Activated CD8-positive, alpha-beta memory T cell treated with anti-CD3 and anti-CD28 coated beads for 36 hours (primary cell): Measurements from ENCODE around the gene ITCH. TPM values are rescaled to one million over a fixed set of nuclear protein-coding genes. Genes with fewer than 3 reads are reported as not detected.
"Not testable (repeated sequence)": the region's sequence is repeated elsewhere in the genome, so short reads cannot be mapped to it uniquely, and the experiment has no call there.

ENCODE experiments used
- CTCF ChIA-PET: fragments of 350-600 bp; sonication (Branson Sonifier 250); formaldehyde crosslinking; loops from one replicate; lab custom pipeline; 2021; ENCODE audit warnings: antibody characterized with exemption; lab: Charles Lee
- POLR2A ChIA-PET: fragments of 350-600 bp; sonication (Branson Sonifier 250); formaldehyde crosslinking; loops from one replicate; lab custom pipeline; 2021; ENCODE audit warnings: antibody characterized with exemption; lab: Charles Lee
- total RNA-seq, 2 experiments: library from RNA; stranded (reverse); gene quantifications; one replicate each; pipeline ENCODE4 v1.2.3, GENCODE V29; 2021

Gene ITCH
- total RNA-seq, 2 experiments from 2014 or later, result 44.1 to 44.8 TPM

DNA sequence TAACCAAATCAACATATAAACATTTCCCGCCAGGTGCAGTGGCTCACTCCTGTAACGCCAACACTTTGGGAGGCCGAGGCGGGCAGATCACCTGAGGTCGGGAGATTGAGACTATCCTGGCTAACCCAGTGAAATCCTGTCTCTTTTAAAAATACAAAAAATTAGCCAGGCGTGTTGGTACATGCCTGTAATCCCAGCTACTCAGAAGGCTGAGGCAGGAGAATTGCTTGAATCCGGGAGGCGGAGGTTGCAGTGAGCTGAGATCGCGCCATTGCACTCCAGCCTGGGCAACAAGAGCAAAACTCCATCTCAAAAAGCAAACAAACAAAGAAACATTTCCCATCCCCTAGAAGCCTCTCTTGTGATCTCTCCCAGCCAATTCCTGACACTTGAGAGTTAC is 22.3 kb upstream of the ITCH start:
- POLR2A ChIA-PET, result not testable (repeated sequence)
- CTCF ChIA-PET, result interaction anchor here (0.6 kb wide), 1 partner anchor 16 kb away, joined by 3 read pairs; no protein-coding TSS in a partner anchor

DNA sequence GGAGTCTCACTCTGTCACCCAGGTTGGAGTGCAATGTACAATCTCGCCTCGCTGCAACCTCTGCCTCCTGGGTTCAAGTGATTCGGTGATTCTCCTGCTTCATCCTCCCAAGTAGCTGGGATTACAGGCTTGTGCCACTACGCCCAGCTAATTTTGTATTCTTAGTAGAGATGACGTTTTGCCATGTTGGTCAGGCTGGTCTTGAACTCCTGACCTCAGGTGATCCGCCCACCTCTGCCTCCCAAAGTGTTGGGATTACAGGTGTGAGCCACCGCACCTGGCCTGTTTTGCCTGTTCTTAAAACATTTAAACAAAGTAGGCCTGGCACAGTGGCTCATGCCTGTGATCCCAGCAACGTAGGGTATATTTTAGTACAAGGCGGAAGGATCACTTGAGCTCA is 21.9 kb upstream of the ITCH start:
- CTCF ChIA-PET, result interaction anchor here (0.6 to 0.7 kb wide), 2 partner anchors 16 to 182 kb away, joined by 3 to 4 read pairs; no protein-coding TSS in a partner anchor

GRCh38 chr20:34343458-34344211 is 19.4 kb upstream of the ITCH start:
- ChIA-PET POLR2A (no interaction called here), CTCF (interaction anchor here (0.7 kb wide), 1 partner anchor 84 kb away, joined by 4 read pairs; no protein-coding TSS in a partner anchor)

More for the DNA sequence above, 21.9 kb upstream of the ITCH start:
- POLR2A ChIA-PET, result not testable (repeated sequence)

DNA sequence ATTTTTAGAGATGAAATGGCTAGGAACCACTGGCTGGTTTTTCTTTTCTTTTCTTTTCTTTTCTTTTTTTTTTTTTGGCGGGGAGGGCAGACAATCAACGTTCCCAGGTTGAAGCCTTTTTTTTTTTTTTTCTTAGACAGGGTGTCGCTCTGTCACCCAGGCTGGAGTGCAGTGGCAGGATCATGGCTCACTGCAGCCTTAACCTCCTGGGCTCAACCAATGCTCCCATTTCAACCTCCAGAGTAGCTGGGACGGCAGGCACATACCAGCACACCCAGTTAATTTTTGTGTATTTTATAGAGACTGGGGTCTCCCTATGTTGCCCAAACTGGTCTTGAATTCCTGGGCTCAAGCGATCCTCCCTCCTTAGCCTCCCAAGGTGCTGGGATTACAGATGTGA is 18.8 kb upstream of the ITCH start:
- POLR2A ChIA-PET, result interaction anchor here (0.6 kb wide), 1 partner anchor 124 kb away, joined by 3 read pairs; no protein-coding TSS in a partner anchor

DNA sequence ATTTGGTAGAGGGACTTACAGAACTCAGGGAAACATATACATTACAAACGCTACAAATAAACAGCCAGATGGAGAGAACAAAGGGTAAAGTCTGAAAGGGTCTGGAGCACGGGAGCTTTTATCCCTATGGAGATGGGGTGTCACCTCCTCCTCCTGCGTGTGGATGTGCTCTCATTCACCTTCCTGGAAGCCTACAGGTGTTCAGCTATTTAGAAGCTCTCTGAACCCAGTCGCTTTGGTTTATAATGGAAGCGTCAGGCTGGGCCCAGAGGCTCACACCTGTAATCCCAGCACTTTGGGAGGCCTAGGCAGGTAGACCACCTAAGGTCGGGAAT is 17.7 kb upstream of the ITCH start:
- POLR2A ChIA-PET, result no interaction called here
- CTCF ChIA-PET, result interaction anchor here (0.7 to 0.9 kb wide), 2 partner anchors 11 to 32 kb away, joined by 3 read pairs; no protein-coding TSS in a partner anchor

More for the DNA sequence above, 18.8 kb upstream of the ITCH start:
- CTCF ChIA-PET, result interaction anchor here (0.7 kb wide), 1 partner anchor 84 kb away, joined by 4 read pairs; no protein-coding TSS in a partner anchor

GRCh38 chr20:34345839-34346532 is 17.1 kb upstream of the ITCH start:
- POLR2A ChIA-PET, result not testable (repeated sequence)
- CTCF ChIA-PET, result interaction anchor here (0.7 to 0.9 kb wide), 2 partner anchors 12 to 33 kb away, joined by 3 read pairs; no protein-coding TSS in a partner anchor

GRCh38 chr20:34346533-34346865 is 16.6 kb upstream of the ITCH start:
- CTCF ChIA-PET, POLR2A ChIA-PET: not testable (repeated sequence)

- CTCF ChIA-PET, result no interaction called here
Observed at GRCh38 chr20:34347571-34347970, 15.5 kb upstream of the ITCH start.

DNA sequence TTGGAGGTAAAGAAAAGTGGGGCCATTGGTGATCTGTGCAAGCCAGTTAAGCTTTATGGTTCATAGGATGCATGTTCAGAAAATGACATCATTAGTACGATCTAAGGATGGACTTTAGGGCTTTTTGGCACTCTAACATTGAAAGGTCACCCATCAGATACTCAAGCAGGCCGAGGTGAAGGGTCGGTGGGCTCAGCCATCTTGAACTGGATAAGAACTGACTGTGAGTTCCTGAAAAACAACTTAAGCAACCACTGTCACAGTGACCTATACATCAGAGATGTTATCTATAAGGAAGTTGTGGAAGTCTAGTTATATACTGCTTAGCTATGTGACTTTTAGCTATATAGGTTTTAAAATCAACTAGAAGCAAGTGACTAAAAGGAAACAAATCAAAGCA is 13.0 kb upstream of the ITCH start:
- ChIA-PET POLR2A (interaction anchor here (0.6 kb wide), 1 partner anchor 178 kb away, joined by 3 read pairs; no protein-coding TSS in a partner anchor), CTCF (interaction anchor here (1.1 kb wide), 1 partner anchor 38 kb away, joined by 4 read pairs; no protein-coding TSS in a partner anchor)

More at GRCh38 chr20:34347571-34347970, 15.5 kb upstream of the ITCH start:
- POLR2A ChIA-PET, result no interaction called here

- CTCF ChIA-PET, POLR2A ChIA-PET: not testable (repeated sequence)
Observed at GRCh38 chr20:34353467-34353866, 9.6 kb upstream of the ITCH start.

GRCh38 chr20:34355427-34355826 is 7.6 kb upstream of the ITCH start:
- ChIA-PET CTCF (no interaction called here), POLR2A (no interaction called here)

DNA sequence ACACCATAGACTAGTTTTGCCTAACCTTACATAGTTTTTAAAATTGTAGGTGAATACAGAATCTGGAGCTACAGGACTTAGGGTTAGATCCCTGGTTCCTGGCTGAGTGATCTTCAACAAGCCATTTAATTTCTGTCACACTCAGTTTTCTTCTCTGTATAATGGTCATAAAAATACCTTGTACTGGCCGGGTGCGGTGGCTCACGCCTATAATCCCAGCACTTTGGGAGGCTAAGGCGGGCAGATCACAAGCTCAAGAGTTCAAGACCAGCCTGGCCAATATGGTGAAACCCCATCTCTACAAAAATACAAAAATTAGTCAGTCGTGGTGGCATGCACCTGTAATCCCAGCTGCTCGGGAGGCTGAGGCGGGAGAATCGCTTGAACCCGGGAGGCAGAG is 3.3 kb upstream of the ITCH start:
- CTCF ChIA-PET, result interaction anchor here (1.4 kb wide), 1 partner anchor 11 kb away, joined by 3 read pairs; no protein-coding TSS in a partner anchor
- POLR2A ChIA-PET, result not testable (repeated sequence)

GRCh38 chr20:34362502-34363061 is 491 bp upstream of the ITCH start:
- ChIA-PET CTCF (interaction anchor here (1.1 to 3.6 kb wide), 3 partner anchors 50 to 408 kb away, joined by 3 to 18 read pairs (median 4); no protein-coding TSS in a partner anchor), POLR2A (interaction anchor here (0.5 to 2.0 kb wide), 9 partner anchors 9 to 1422 kb away, joined by 3 to 7 read pairs (median 4); partner anchors contain the start of genes AHCY and PIGU)

- CTCF ChIA-PET, result interaction anchor here (1.0 to 3.6 kb wide), 5 partner anchors 10 to 407 kb away, joined by 3 to 18 read pairs (median 4); partner anchors contain the start of gene AHCY
- POLR2A ChIA-PET, result interaction anchor here (0.5 to 2.0 kb wide), 5 partner anchors 8 to 153 kb away, joined by 3 to 6 read pairs (median 3); partner anchors contain the start of gene AHCY
Observed at GRCh38 chr20:34363465-34364222, 571 bp downstream of the ITCH start.

- POLR2A ChIA-PET, result interaction anchor here (0.5 to 2.0 kb wide), 3 partner anchors 13 to 153 kb away, joined by 3 to 6 read pairs (median 5); partner anchors contain the start of gene AHCY
- CTCF ChIA-PET, result interaction anchor here (1.0 to 3.6 kb wide), 3 partner anchors 9 to 62 kb away, joined by 3 to 18 read pairs (median 4); partner anchors contain the start of gene AHCY
Observed at GRCh38 chr20:34364223-34364506, 1.1 kb downstream of the ITCH start.

DNA sequence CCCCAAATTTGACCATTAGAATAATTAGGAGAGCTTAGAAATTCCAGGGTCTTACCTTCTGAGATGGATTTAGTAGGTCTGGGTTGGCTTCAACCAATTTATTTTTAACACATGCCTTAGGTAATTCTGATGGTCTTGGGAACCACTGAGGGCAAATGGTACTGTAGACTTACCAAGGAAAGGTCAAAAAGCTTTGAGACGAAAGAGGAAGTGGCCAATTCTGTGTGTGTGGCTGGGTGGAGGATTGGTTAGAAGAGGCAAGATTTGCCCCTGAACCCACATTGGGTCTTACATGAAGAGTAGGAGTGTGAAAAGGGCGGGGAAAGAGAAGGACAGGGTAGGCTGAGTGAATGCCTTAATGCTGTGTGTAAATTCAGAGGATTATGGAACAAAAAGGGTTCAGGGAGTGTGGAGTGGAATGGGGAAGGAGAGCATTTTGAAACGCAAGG is 2.7 kb downstream of the ITCH start:
- CTCF ChIA-PET, result no interaction called here
- POLR2A ChIA-PET, result no interaction called here

DNA sequence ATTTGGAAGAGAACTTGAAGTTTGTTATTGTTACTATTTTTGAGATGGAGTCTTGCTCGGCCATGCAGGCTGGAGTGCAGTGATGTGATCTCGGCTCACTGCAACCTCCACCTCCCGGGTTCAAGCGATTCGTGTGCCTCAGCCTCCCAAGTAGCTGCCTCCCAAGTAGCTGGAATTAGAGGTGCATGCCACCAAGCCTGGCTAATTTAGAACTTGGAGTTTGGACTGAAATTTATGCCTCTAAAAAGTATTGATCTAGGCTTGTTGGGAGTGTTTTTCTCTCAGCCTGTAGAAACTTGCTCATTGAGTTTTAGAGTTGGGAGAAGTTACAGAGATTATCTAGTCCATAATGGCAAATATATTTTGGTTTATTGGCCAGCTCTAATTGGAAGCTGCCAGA is 4.1 kb downstream of the ITCH start:
- ChIA-PET POLR2A (no interaction called here), CTCF (interaction anchor here (1.0 to 1.2 kb wide), 2 partner anchors 11 to 55 kb away, joined by 3 read pairs; no protein-coding TSS in a partner anchor)

DNA sequence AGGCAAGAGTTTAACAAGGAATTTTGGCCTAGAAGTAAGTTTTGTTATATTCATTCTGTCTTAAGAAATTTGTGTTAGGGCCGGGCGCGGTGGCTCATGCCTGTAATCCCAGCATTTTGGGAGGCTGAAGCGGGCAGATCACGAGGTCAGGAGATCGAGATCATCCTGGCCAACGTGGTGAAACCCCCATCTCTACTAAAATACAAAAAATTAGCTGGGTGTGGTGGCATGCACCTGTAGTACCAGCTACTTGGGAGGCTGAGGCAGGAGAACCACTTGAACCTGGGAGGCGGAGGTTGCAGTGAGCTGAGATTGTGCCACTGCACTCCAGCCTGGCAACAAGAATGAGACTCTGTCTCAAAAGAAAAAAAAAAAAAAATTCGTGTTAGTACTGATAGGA is 4.8 kb downstream of the ITCH start:
- ChIA-PET CTCF (interaction anchor here (1.2 kb wide), 1 partner anchor 55 kb away, joined by 3 read pairs; no protein-coding TSS in a partner anchor), POLR2A (interaction anchor here (0.7 kb wide), 1 partner anchor 43 kb away, joined by 4 read pairs; no protein-coding TSS in a partner anchor)
